Activated CD8-positive, alpha-beta T cell treated with anti-CD3 and anti-CD28 coated beads for 36 hours (primary cell): Measurements from ENCODE around the gene ASCC3. TPM values are rescaled to one million over a fixed set of nuclear protein-coding genes. Genes with fewer than 3 reads are reported as not detected.

Experiments used
- ATAC-seq: fragments of 200-7000 bp; cut with Tn5 transposase; one replicate; pipeline ENCODE4 v1.10.0; 2021; ENCODE audit warnings: mild to moderate bottlenecking, moderate library complexity
- CTCF ChIA-PET: fragments of 350-600 bp; sonication (Branson Sonifier 250); formaldehyde crosslinking; loops from one replicate; lab custom pipeline; 2021; ENCODE audit warnings: antibody characterized with exemption; lab: Charles Lee
- POLR2A ChIA-PET: fragments of 350-600 bp; sonication (Branson Sonifier 250); formaldehyde crosslinking; loops from one replicate; lab custom pipeline; 2021; ENCODE audit warnings: antibody characterized with exemption; lab: Charles Lee
- DNase-seq: peaks from one replicate; pipeline ENCODE4 v3.0.0-alpha.2; 2020
- H3K27ac Mint-ChIP-seq: one replicate; pipeline ENCODE4 v1.8.0; 2021; ENCODE audit warnings: mild to moderate bottlenecking, mixed read lengths
- H3K27me3 Mint-ChIP-seq: one replicate; pipeline ENCODE4 v1.8.0; 2021; ENCODE audit warnings: mixed read lengths
- H3K36me3 Mint-ChIP-seq: one replicate; pipeline ENCODE4 v1.8.0; 2021; ENCODE audit warnings: low read depth, mixed read lengths
- H3K4me1 Mint-ChIP-seq: one replicate; pipeline ENCODE4 v1.8.0; 2021; ENCODE audit warnings: low read depth, mixed read lengths
- H3K4me3 Mint-ChIP-seq: one replicate; pipeline ENCODE4 v1.8.0; 2021; ENCODE audit warnings: mild to moderate bottlenecking, moderate library complexity, mixed read lengths
- H3K9me3 Mint-ChIP-seq: one replicate; pipeline ENCODE4 v1.8.0; 2021; ENCODE audit warnings: mixed read lengths
- intact Hi-C: fragments of 100-400 bp; cut with micrococcal nuclease; formaldehyde crosslinking; loops from one replicate; pipeline ENCODE4 v1.10.0; 2022
- total RNA-seq, 2 experiments: library from RNA; stranded (reverse); gene quantifications; one replicate each; pipeline ENCODE4 v1.2.3, GENCODE V29; 2021
- TF ChIP-seq, protein P1 (sequence below): fragments of 200-600 bp; IDR thresholded peaks from one replicate; pipeline ENCODE4 v1.8.0; 2022; ENCODE audit warnings: antibody characterized with exemption, mild to moderate bottlenecking

ASCC3 gene
- total RNA-seq, 2 experiments from 2014 or later: 50.2 to 50.5 TPM

DNA sequence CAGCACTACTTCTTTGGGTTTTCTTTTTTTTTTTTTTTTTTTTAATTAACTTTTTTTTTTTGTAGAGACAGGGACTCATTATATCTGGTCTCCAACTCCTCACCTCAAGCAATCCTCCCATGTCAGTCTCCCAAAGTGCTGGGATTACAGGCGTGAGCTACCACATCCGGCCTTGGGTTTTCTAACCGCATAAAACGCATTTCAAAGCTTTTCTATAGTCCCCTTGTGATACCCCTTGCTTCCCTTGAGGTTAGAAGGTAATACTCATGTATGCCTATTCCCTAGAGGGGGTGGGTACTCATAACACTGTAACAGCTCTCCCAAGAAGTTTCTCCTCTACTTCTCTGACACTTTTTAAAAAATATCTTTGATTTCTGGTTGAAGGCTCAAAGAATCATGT lies 23.9 kb upstream of the ASCC3 start:
- intact Hi-C loops: no loop called here
- CTCF ChIA-PET: no interaction called here
- ATAC-seq (no peak), DNase-seq (no peak)
- H3K9me3 Mint-ChIP-seq: peaks cover 1% of the 10 kb centered on the region
- H3K4me3 Mint-ChIP-seq: no peak overlapping the region
- POLR2A ChIA-PET: no interaction called here
- peaks cover 5% of the 10 kb centered on the region for H3K4me1 Mint-ChIP-seq
- TF ChIP-seq, protein P1, sequence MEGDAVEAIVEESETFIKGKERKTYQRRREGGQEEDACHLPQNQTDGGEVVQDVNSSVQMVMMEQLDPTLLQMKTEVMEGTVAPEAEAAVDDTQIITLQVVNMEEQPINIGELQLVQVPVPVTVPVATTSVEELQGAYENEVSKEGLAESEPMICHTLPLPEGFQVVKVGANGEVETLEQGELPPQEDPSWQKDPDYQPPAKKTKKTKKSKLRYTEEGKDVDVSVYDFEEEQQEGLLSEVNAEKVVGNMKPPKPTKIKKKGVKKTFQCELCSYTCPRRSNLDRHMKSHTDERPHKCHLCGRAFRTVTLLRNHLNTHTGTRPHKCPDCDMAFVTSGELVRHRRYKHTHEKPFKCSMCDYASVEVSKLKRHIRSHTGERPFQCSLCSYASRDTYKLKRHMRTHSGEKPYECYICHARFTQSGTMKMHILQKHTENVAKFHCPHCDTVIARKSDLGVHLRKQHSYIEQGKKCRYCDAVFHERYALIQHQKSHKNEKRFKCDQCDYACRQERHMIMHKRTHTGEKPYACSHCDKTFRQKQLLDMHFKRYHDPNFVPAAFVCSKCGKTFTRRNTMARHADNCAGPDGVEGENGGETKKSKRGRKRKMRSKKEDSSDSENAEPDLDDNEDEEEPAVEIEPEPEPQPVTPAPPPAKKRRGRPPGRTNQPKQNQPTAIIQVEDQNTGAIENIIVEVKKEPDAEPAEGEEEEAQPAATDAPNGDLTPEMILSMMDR: no peak
- H3K36me3 Mint-ChIP-seq: no peaks in the 10 kb centered on the region
- no peak overlapping the region for H3K27ac Mint-ChIP-seq
- no peaks in the 10 kb centered on the region for H3K27me3 Mint-ChIP-seq

DNA sequence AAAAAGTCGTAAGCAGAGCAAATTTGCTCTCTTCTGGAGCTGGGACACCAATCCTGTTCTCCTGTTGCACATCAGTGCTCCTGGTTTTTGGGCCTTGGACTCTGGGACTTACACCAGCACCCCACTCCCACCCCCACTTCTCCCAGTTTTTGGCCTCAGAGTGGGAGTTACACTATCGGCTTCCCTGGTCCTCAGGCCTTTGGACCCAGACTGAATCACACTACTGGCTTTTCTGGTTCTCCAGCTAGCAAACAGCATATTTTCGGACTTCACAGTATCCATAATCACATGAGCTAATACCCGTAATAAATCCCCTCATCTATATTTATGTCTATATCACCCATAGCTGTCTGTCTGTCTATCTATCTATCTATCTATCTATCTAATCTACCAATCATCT lies 23.2 kb upstream of the ASCC3 start:
- H3K9me3 Mint-ChIP-seq: peaks cover under 1% of the 10 kb centered on the region
- TF ChIP-seq, protein P1: no peak
- CTCF ChIA-PET: no interaction called here
- no peak for ATAC-seq
- no peaks in the 10 kb centered on the region for H3K36me3 Mint-ChIP-seq
- no peak for DNase-seq
- intact Hi-C loops: no loop called here
- H3K4me1 Mint-ChIP-seq: peaks cover 5% of the 10 kb centered on the region
- POLR2A ChIA-PET: no interaction called here
- H3K4me3 Mint-ChIP-seq: no peak overlapping the region
- H3K27me3 Mint-ChIP-seq: no peaks in the 10 kb centered on the region
- no peak overlapping the region for H3K27ac Mint-ChIP-seq

DNA sequence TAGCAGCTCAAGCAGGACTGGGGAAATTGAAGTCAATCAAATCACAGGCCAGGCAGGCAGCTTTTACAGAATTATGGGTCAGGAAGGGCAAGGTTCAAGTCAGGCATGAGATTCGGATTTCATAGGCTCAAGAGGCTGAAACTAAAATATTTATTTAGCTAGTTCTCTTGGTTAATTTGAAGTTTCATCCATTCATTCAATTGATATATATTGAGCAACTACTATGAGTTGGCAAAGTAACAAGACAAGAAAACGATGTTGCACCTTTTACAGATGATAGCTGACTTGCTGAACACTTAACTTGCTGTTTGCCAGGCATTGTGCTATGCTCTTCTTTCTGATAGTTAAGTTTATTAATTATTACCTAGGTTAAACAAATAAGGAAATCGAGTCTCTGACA lies 20.5 kb upstream of the ASCC3 start:
- DNase-seq: no peak
- H3K9me3 Mint-ChIP-seq: peaks cover 5% of the 10 kb centered on the region
- H3K4me3 Mint-ChIP-seq: no peak overlapping the region
- H3K27ac Mint-ChIP-seq: no peak overlapping the region
- ChIA-PET CTCF (no interaction called here), POLR2A (no interaction called here)
- peaks cover 5% of the 10 kb centered on the region for H3K4me1 Mint-ChIP-seq
- H3K27me3 Mint-ChIP-seq: no peaks in the 10 kb centered on the region
- TF ChIP-seq, protein P1: no peak
- intact Hi-C loops: no loop called here
- H3K36me3 Mint-ChIP-seq: no peaks in the 10 kb centered on the region
- no peak for ATAC-seq

DNA sequence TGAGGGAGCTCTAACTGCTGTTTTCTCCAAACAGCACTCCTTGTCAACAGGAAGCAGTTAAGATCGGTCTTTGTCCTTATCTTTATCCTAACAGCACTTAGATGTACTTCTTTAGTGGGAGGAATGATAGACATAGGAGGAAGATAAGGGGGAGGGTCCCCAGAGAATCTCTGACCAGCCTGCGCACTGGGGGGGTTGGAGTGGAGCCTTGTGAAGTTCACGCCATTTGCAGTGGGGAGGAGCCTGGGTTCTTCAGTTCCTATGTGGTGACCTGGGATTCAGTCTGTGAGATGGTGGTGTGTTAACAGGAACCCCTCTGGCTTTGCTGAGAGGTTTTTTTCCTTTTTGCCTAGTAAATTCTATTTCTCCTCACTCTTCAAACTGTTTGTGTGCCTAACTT lies 18.1 kb upstream of the ASCC3 start:
- H3K4me3 Mint-ChIP-seq: no peak overlapping the region
- ATAC-seq (no peak), DNase-seq (no peak)
- ChIA-PET POLR2A (no interaction called here), CTCF (no interaction called here)
- H3K4me1 Mint-ChIP-seq: peaks cover 2% of the 10 kb centered on the region
- TF ChIP-seq, protein P1: no peak
- H3K9me3 Mint-ChIP-seq: peaks cover 5% of the 10 kb centered on the region
- H3K27me3 Mint-ChIP-seq: no peaks in the 10 kb centered on the region
- H3K27ac Mint-ChIP-seq: no peak overlapping the region
- H3K36me3 Mint-ChIP-seq: no peaks in the 10 kb centered on the region
- intact Hi-C loops: no loop called here

DNA sequence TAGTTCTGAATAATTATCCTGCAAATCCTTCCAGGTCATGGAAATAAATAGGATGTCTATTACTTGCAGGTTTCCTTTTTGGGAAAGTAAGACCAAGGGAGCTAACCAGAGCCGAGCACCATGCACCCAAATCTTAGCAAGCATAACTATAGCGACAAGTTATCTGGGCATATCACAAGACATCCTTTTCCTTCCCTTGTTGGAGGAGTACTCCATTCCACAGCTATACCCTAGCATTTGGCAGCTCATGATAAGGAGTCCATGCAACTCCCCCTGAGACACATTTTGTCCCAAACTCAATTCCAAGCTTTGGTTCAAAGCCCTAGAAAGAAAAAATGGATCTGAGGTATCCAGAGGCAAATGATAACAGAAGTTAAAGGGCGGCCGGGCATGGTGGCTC lies 16.5 kb upstream of the ASCC3 start:
- intact Hi-C loops: no loop called here
- ATAC-seq (no peak), DNase-seq (no peak)
- TF ChIP-seq, protein P1: no peak
- Mint-ChIP-seq H3K27ac (no peak overlapping the region), H3K27me3 (no peaks in the 10 kb centered on the region), H3K9me3 (peaks cover 5% of the 10 kb centered on the region), H3K4me3 (no peak overlapping the region), H3K36me3 (no peaks in the 10 kb centered on the region), H3K4me1 (no peaks in the 10 kb centered on the region)
- CTCF ChIA-PET: no interaction called here
- POLR2A ChIA-PET: interaction anchor here (1.4 kb wide), 1 partner anchor 17 kb away, joined by 4 read pairs; the partner anchor contains the start of gene ASCC3
